ENCODE results near the gene FIGNL2.

FIGNL2 gene

GRCh38 chr12:51855586-51856428 is 7.3 kb upstream of the FIGNL2 start:
- DNase-seq (ENCODE audit: low read depth in 2 of 2): no peak

DNA sequence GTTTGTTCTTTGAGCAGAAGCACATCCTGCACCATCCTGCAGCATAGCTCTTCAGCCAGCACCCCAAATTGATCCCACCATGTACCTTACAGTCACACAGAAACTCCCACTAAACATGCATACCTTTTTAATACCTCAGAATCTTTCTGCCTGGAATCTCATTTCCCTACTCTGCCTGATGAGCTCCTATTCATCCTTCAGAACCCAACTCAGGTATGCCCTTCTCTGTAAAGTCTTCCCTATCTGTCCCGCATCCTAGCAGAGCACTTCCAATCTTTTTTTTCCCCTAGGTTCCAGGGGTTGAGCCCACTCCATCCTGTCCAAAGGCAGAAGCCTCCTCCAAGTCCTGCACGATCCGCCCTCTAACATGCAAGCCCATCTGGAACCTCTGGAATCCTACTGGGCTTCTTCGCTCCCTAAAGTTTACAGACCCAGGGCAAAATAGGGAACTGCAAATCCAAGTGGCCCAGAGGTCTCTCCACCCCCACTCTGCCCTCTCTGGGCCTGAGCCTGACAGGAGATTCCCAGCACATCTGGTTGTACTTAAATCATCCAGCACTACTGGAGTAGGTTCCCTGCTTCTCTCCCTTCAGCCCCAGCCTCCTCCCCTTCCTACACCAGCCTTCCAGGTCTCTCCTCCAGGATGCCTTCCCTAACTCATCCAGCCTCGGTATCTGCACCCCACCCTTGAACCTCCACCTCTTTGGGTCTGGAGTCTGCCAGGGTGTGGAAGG is 4.1 kb upstream of the FIGNL2 start:
- no peak for DNase-seq (ENCODE audit: low read depth in 2 of 2)

DNA sequence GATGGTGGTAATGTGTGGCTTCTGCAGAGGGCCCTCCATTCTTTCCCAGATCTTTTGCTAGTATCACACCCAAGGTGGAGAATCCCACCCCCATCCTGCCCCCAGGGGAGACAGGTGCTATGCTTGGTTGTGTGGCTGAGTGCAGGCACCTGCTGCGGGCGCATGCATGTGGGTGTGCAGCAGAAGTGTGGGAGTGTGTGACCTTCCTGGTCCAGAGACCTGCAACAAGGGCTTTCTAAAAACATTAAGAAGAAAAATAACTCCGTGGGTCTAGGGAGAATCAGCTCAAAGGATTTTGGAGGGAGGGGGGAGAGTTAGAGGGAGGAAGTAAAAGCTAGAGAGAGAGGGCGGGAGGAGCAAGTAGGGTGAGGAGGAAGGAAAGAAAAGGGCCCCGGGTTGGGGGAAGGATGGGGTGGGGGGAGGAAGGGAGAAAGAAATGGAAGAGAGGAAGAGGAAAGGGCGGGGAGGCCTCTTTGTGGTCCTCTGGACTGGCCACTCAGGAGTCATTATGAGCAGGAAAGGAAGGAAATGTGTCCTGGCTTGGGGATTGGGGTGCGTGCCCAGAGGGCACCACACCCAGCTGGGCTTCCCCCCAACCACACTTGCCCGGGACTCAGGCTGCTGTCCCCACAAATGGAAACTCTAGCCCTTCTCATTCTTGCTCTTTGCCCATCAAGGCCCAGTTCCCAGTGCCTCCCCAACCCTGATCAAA is 3.1 kb upstream of the FIGNL2 start:
- no peak for DNase-seq (ENCODE audit: low read depth in 2 of 2)

- DNase-seq (ENCODE audit: low read depth in 2 of 2): no peak
These were observed 2.4 kb upstream of the FIGNL2 start for GRCh38 chr12:51850965-51851299.

DNA sequence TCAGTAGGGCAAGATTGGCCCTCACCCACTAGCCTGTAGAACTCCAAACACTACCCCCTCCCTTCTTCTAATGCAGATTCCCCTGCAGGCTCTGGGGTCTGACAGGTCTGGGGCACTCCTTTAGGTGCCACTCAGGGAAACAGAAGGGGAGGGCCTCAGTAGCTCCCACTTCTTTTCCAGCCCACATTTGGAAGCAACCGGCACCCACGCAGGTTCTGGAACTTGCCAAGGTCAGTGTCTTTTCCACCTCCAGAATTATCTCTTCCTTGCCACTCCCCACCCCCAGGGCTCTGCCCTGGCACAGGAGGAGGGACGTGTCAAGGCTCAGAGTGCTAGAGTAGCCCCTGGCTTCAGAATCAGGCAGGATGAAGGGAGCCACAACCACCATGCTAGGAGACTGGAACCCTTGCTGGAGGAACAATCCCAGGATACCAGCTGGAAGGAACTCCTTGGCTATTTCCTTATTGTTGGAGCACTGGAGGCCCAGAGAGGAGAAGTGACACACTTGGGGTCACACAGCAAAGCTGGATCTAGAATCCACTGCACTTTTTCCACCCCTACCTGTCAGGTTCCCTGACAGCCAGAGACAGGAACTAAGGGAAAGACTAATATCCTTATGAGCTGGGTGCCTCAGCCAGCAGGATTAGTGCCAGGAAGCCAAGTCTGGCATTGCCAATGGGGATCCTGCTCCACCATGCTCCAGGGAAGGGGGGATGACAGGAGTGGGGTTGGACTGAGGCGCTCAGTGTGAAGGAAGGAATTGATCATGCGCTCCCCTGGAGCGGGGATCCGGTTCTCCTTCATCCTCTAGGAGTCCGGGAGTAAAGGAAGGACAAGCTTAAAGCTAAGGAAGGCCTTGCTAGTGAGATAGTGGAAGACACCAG is 1.8 kb upstream of the FIGNL2 start:
- DNase-seq (ENCODE audit: low read depth in 2 of 2): no peak

DNA sequence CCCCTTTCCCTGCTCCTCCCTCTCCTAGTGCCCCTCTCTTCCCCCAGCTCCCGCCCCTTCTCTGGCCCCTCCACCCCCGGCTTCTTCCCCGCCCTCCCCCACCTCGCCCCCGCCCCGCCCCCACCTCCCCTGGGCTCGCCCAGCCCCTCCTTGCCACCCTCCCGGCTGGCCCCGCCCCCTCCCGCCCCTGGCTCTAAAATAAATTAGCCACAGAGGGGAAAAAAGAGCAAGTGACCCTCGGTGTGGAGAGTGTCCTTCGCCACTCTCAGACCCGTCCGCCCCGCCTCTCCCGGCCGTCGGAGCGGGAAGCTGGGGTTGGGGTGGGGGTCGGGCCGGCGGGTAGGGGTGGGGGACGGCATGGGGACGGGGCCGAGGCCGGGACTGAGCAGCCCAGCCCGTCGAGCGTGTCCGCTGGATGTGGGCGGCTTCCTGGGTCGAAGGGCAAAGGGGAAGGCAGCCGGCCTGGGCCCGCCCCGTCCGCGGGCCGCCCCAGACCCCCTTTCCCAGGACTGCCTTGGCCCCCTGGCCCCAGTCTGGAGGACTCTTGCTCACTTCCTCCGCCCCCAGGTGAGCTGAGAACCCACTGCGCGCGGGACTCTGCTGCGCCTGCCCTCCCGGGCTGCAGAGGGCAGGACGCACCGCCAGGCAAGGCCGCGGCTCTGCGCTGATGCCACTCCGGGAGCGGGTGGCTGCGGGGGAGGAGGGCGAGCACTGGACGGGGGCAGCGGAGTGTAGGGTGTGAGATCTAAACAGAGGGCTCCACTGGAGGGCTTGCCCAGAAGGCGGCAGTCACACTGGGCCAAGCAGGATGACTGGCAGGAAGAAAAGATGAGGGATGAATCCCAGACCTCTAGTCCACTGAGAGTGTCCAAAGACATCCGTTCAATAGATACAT is 570 bp upstream of the FIGNL2 start:
- DNase-seq (ENCODE audit: low read depth in 2 of 2): no peak

GRCh38 chr12:51847643-51848325 is 734 bp downstream of the FIGNL2 start:
- no peak for DNase-seq (ENCODE audit: low read depth in 2 of 2)

DNA sequence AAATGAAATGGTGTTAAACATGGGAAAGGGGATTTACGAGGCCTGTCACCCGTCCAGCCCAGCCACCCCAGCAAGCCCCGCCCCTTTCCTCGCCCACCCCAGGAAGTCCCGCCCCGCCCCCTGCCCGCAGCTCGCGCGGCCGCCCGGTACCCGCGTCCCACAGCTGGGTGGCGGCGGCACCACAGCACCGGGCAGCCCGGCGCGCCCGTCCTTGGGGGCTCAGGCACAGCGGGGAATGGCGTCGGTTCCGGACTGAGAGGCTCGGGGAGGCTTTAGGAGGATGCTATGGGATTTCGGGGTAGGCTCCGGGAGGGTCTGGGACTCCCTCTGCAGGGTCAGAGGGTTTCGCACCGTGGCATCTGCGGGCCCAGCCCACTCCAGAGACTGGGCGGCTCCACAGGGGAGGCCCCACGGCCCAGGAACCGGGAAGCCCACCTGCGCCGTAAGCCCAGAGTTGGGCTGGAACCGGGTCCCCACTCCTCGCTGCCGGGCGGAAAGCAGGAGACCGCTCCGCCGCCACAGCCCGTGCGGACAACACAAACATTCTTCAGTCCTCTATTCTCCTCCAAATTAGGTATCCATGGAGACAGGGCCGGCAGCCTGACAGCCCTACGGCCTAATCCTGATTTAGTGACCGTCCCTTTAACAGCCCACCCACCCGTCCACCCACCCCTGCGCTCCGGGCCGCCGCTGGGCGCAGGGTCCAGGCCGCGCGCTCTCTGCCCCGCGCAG is 1.4 kb downstream of the FIGNL2 start:
- peak; percentile 45 to 59 for DNase-seq (ENCODE audit: low read depth in 2 of 2)

DNA sequence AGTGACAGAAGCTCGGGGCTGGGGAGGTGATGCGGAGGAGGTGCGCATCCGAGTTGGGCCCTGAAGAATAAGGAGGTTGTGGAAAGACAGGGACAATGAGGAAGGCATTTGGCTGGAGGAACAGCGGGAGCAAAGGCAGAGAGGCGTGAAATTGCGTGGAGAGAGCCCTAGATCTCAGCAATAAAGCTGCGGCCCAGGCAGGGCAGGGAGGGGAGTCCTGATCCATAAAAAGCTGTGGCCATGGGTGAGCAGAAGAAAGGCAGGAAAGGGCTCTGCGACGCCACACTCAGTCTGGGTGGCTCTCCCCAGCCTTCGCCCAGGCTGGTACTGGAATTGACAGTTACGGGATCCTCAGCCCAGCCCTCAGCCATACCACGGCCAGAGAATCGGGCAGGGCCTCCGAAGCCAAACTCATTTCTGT is 2.2 kb downstream of the FIGNL2 start:
- no peak for DNase-seq (ENCODE audit: low read depth in 2 of 2)

- DNase-seq (ENCODE audit: low read depth in 2 of 2): no peak
These were observed 3.0 kb downstream of the FIGNL2 start for GRCh38 chr12:51845482-51845881.

- DNase-seq (ENCODE audit: low read depth in 2 of 2): no peak
These were observed 3.7 kb downstream of the FIGNL2 start for GRCh38 chr12:51844854-51845253.

- DNase-seq (ENCODE audit: low read depth in 2 of 2): no peak
These were observed 6.8 kb downstream of the FIGNL2 start for GRCh38 chr12:51841727-51842126.

DNA sequence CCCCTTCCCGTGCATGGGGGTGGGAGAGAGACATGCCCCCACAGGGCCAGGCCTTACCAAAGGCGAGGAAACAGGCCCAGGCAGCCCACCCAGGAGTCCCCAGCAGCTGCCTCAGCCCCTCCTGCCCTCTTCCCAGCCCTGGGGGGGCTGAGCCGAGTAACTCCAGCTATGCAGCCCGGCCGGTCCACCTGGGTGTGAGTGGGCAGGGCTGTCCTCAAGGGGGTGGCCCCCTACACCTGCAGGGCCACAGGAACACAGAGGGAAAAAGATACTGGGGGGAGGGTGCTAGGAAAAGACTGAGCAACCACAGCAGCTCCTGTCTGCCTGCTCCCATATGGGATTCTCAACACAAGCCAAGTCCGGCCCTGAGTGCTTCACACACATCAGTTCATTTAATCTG is 7.6 kb downstream of the FIGNL2 start:
- DNase-seq (ENCODE audit: low read depth in 2 of 2): no peak

GRCh38 chr12:51839310-51839947 is 9.1 kb downstream of the FIGNL2 start:
- DNase-seq (ENCODE audit: low read depth in 2 of 2): no peak

DNA sequence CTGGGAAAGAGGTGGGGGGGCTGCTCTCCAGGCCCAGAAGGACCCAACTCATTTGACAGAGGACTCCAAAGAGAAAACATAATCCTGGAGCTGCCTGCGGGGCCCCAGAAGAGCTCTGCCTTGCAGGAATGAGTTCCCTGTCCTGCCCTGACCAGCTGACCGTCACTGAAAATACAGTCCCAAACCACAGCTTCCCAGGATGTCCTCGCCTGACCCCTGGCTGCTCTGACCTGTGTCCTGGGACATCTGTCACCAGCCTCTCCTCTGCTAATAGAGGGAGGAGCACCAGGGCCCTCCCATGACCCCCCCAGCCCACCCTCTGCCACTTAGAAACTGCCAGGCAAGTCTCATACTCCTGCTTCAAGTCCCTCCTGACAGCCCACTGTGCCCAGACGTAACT is 9.8 kb downstream of the FIGNL2 start:
- no peak for DNase-seq (ENCODE audit: low read depth in 2 of 2)

DNA sequence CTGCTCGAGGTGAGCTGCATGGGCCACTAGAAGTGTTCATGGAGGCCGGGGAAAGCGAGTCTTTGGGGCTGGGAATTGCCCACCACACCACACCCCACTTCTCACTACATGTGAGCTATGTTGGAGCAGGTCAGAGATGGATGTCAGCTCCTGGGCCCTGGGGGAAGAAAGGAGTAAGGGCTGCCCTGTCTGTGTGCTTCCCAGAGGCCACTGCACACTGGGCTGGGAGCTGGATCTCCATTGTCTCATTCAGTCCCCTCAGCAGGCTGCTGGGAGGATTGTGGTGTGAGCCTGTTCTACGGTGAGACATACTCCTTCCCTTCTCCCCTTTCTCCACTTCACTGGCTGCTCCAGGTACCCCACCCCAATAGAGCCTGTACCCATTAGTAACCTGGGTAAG is 10.5 kb downstream of the FIGNL2 start:
- no peak for DNase-seq (ENCODE audit: low read depth in 2 of 2)

- no peak for DNase-seq (ENCODE audit: low read depth in 2 of 2)
These were observed 11.2 kb downstream of the FIGNL2 start for GRCh38 chr12:51837286-51837685.

- no peak for DNase-seq (ENCODE audit: low read depth in 2 of 2)
These were observed 11.7 kb downstream of the FIGNL2 start for GRCh38 chr12:51836827-51837173.

Measured in stimulated activated CD4-positive, alpha-beta T cell treated with anti-CD3 and anti-CD28 coated beads, Interleukin-1b, Interleukin-23, amount 100 ng/mL, for 4 hours (primary cell).